Small intestine (tissue), 7 donors: ENCODE data around the gene LRRC7. TPM values are rescaled to one million over a fixed set of nuclear protein-coding genes. Genes with fewer than 3 reads are reported as not detected.
"Not testable (repeated sequence)": the region's sequence is repeated elsewhere in the genome, so short reads cannot be mapped to it uniquely, and the experiment has no call there.

Experiments
- DNase-seq, 2 donors: peaks; one replicate each; pipeline versions ENCODE4 v3.0.0 to v3.0.0-alpha.2; 2013
- FAIRE-seq: peaks from 2 replicates; lab custom pipeline; 2012; peaks lifted over from hg19 to GRCh38; lab: Jason Lieb, UNC
- H3K27ac ChIP-seq, 3 donors: one replicate each; pipeline ENCODE4 v1.5.1; 2013; ENCODE audit warnings: low read length in 2 of 3, mild to moderate bottlenecking in 2 of 3, control low read depth in 1 of 3, inconsistent platforms in 1 of 3, low read depth in 1 of 3, moderate library complexity in 1 of 3
- H3K27me3 ChIP-seq, 3 donors: one replicate each; pipeline ENCODE4 v1.6.1; 2013; ENCODE audit warnings: low read length in 3 of 3, inconsistent platforms in 1 of 3; ENCODE audit not compliant: control insufficient read depth in 3 of 3, insufficient read depth in 3 of 3
- H3K36me3 ChIP-seq, 3 donors: one replicate each; pipeline ENCODE4 v1.6.1; 2013; ENCODE audit warnings: low read length in 3 of 3, inconsistent platforms in 1 of 3, low read depth in 1 of 3, mild to moderate bottlenecking in 1 of 3, moderate library complexity in 1 of 3; ENCODE audit not compliant: control insufficient read depth in 3 of 3, insufficient read depth in 2 of 3
- H3K4me1 ChIP-seq, 3 donors: one replicate each; pipeline ENCODE4 v1.6.1; 2013; ENCODE audit warnings: low read length in 2 of 3, inconsistent platforms in 1 of 3, low read depth in 1 of 3, mild to moderate bottlenecking in 1 of 3, moderate library complexity in 1 of 3; ENCODE audit not compliant: control insufficient read depth in 3 of 3, insufficient read depth in 2 of 3
- H3K4me3 ChIP-seq, 3 donors: one replicate each; pipeline ENCODE4 v1.5.1; 2013; ENCODE audit warnings: low read length in 3 of 3, control low read depth in 1 of 3, inconsistent platforms in 1 of 3, low read depth in 1 of 3, mild to moderate bottlenecking in 1 of 3, moderate library complexity in 1 of 3
- H3K9me3 ChIP-seq, 2 donors: one replicate each; pipeline ENCODE4 v1.6.1; 2013; ENCODE audit warnings: low read depth in 1 of 2, low read length in 1 of 2; ENCODE audit not compliant: control insufficient read depth in 2 of 2, insufficient read depth in 1 of 2
- WGBS, 3 donors: extraction: QIAGEN DNeasy Blood & Tissue Kit; methylation state at CpG; one replicate each; pipeline ENCODE4 v1.1.7; 2013; 5-methylcytosine and 5-hydroxymethylcytosine counted together
- polyA plus RNA-seq, 4 donors: library from polyadenylated mRNA; stranded (reverse) in 3 of 4; unstranded in 1 of 4; fragments of 200-250 nt in 3 of 4; fragments of 120-200 nt in 1 of 4; gene quantifications; one replicate each; pipeline versions ENCODE4 v1.2.1 to v1.2.3, GENCODE V29; 2013
- donor health status: healthy with polysubstance abuse.
- donor health status: control.
- donor health status: control.
- donor health status: Bipolar disorder and iron deficiency.
- donor health status: healthy.

The LRRC7 gene
- polyA plus RNA-seq, 4 donors = 0.33 to 2.2 TPM; not detected in 2

- Histone ChIP-seq H3K4me3 (no peak overlapping the region), H3K36me3 (no peaks in the 10 kb centered on the region), H3K4me1 (peaks cover 0 to 10% (median 0%) of the 10 kb centered on the region in 3 donors), H3K27ac (peak overlapping the region in 1 of 3 donors; percentile 5), H3K9me3 (no peaks in the 10 kb centered on the region), H3K27me3 (no peaks in the 10 kb centered on the region)
- DNase-seq (no peak), FAIRE-seq (no peak)
- WGBS, 3 donors = 27 to 30% (median 29%) methylated on average over 4 of the region's 4 CpGs
Measured at GRCh38 chr1:69710484-69711189, 142.9 kb downstream of the LRRC7 start.

GRCh38 chr1:69711190-69711930 lies 143.6 kb downstream of the LRRC7 start:
- WGBS, 3 donors = 17 to 46% (median 42%) methylated on average over 4 of the region's 4 CpGs
- Histone ChIP-seq H3K27me3 (no peaks in the 10 kb centered on the region), H3K4me1 (peaks cover 0 to 10% (median 0%) of the 10 kb centered on the region in 3 donors), H3K27ac (peak overlapping the region in 1 of 3 donors; percentile 7), H3K36me3 (no peaks in the 10 kb centered on the region), H3K4me3 (no peak overlapping the region), H3K9me3 (no peaks in the 10 kb centered on the region)
- no peak for FAIRE-seq
- peak; percentile 62 to 66 for DNase-seq

- not testable (repeated sequence) for H3K9me3 ChIP-seq, H3K4me1 ChIP-seq, H3K27ac ChIP-seq, H3K27me3 ChIP-seq, FAIRE-seq, H3K4me3 ChIP-seq, H3K36me3 ChIP-seq, DNase-seq
Measured at GRCh38 chr1:69717834-69718233, 150.1 kb downstream of the LRRC7 start.

GRCh38 chr1:69728206-69728605 lies 160.5 kb downstream of the LRRC7 start:
- no peak for DNase-seq
- Histone ChIP-seq H3K9me3 (no peaks in the 10 kb centered on the region), H3K4me3 (no peak overlapping the region), H3K4me1 (no peaks in the 10 kb centered on the region), H3K27me3 (no peaks in the 10 kb centered on the region), H3K36me3 (no peaks in the 10 kb centered on the region), H3K27ac (no peak overlapping the region)
- FAIRE-seq = no peak
- WGBS, 3 donors = 33 to 54% (median 36%) methylated on average over 1 of the region's 1 CpG

- DNase-seq = no peak
- Histone ChIP-seq H3K9me3 (peaks cover 0 to 7% of the 10 kb centered on the region in 2 donors), H3K27me3 (no peaks in the 10 kb centered on the region), H3K27ac (no peak overlapping the region), H3K4me3 (no peak overlapping the region), H3K36me3 (no peaks in the 10 kb centered on the region), H3K4me1 (peaks cover 0 to 2% (median 0%) of the 10 kb centered on the region in 3 donors)
- no peak for FAIRE-seq
Measured at GRCh38 chr1:69733061-69733460, 165.3 kb downstream of the LRRC7 start.

- Histone ChIP-seq H3K4me3 (no peak overlapping the region), H3K36me3 (no peaks in the 10 kb centered on the region), H3K27ac (no peak overlapping the region), H3K4me1 (peaks cover 0 to 4% (median 0%) of the 10 kb centered on the region in 3 donors), H3K27me3 (no peaks in the 10 kb centered on the region), H3K9me3 (peaks cover 0 to 7% of the 10 kb centered on the region in 2 donors)
- FAIRE-seq (no peak), DNase-seq (peak; percentile 59 to 73)
- 7 to 25% (median 9%) methylated on average over 3 of the region's 3 CpGs for WGBS, 3 donors
Measured at GRCh38 chr1:69737527-69738185, 169.9 kb downstream of the LRRC7 start.

GRCh38 chr1:69738458-69739250 lies 170.9 kb downstream of the LRRC7 start:
- H3K27me3 ChIP-seq = no peaks in the 10 kb centered on the region
- no peaks in the 10 kb centered on the region for H3K36me3 ChIP-seq
- H3K27ac ChIP-seq = no peak overlapping the region
- H3K9me3 ChIP-seq = peaks cover 0 to 7% of the 10 kb centered on the region in 2 donors
- DNase-seq (no peak), FAIRE-seq (no peak)
- 16 to 28% (median 20%) methylated on average over 4 of the region's 4 CpGs for WGBS, 3 donors
- H3K4me1 ChIP-seq = peaks cover 0 to 4% (median 0%) of the 10 kb centered on the region in 3 donors
- no peak overlapping the region for H3K4me3 ChIP-seq

- no peaks in the 10 kb centered on the region for H3K36me3 ChIP-seq
- WGBS, 3 donors = 71 to 75% (median 74%) methylated on average over 1 of the region's 1 CpG
- no peak overlapping the region for H3K27ac ChIP-seq
- H3K9me3 ChIP-seq = peaks cover 0 to 7% of the 10 kb centered on the region in 2 donors
- DNase-seq = no peak
- no peaks in the 10 kb centered on the region for H3K27me3 ChIP-seq
- no peak overlapping the region for H3K4me3 ChIP-seq
- no peak for FAIRE-seq
- H3K4me1 ChIP-seq = peaks cover 0 to 4% (median 0%) of the 10 kb centered on the region in 3 donors
Measured at GRCh38 chr1:69739251-69739605, 171.5 kb downstream of the LRRC7 start.
